Kasumi-1 (cell line): ENCODE data around the gene ONECUT1.

Experiments
- DNase-seq, 2 experiments: peaks; one replicate each; lab custom pipeline; 2025; lab: John Stamatoyannopoulos, UW

ONECUT1 gene

DNA sequence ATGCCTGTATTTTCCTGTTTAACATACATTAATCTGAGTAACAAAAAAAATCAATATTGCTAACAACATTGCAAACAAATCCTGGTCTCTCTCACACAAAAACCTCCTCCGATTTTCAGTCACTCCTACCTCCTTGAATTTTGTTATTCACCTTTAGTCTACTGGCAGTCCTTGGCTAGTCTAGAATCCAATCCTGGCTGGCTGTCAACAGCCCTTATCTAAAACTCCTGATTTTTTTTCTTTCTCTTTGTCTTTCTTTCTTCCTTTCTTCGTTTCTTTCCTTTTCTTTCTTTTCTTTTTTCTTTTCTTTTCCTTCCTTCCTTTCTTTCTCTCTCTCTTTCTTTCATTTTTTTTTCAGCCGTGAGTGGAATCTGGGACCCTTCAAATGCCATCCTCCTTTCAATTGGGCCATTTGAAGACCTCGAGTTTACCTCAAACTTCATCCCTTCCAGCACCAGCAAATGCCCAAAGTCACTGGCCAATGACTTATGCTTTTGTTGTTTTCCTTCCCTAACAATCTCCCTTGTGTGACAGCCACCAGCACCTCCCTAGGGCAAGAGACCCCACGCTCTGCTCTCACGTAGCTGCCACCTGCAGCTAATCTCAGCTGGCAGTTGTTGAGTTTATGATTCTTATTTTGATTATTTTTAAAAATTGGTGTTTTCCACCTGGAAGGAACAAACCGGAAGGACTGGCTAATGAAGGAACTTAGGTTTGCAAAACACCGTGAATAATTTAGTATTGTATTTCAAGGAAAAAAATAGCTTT, 6.8 kb upstream of the ONECUT1 start:
- DNase-seq, result no peak

DNA sequence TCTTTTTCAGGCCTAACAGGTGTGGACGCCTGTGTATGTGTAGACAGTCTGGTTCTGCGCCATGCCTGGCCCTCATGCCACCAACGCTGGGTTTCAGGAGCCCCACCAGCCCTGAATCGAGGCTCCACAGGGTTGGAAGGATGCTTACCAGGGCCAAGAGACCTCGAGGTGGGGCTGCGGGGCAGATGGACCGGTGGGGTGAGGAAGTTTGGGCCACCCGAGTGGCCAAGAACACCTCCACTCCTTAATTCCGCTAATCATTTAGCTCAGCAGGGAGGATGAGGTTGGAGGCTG, 6.0 kb upstream of the ONECUT1 start:
- no peak for DNase-seq

DNA sequence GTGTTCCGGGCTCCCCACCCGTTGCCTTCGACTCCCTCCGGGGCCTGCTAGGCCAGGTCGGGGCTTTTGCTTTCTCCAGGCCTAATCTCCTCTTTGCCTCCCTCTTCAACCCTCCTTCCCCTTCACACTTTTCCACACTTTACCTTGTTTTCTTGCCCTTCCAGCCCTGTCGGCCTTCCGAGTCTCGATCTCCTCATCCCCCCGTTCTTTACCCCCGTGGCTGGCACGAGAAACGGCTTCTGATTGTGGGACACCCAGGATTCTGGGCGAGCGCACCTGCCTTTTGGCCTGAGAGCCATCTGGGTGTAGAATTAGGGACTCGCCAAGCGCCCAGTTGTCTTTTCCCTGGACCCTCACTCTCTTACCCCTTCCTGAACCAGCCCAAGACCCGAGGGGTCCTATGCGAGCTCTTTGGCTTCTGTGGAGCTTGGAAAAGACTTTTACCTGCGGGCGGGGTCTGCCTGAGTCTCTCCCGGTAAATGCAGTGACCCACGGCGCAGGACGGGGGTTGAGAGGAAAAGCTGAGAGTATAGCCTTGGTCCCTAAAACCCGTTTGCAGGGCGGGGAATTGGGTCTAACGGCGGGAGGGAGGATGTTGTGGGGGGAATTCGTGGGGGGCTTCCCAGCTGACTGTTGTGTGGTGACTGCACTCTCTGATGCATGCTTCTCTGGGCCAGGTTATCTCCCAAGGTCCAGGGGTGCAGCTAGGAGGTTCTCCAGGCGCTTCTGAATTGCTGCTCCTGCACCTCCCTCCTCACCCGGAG, 5.5 kb upstream of the ONECUT1 start:
- DNase-seq, result no peak

DNA sequence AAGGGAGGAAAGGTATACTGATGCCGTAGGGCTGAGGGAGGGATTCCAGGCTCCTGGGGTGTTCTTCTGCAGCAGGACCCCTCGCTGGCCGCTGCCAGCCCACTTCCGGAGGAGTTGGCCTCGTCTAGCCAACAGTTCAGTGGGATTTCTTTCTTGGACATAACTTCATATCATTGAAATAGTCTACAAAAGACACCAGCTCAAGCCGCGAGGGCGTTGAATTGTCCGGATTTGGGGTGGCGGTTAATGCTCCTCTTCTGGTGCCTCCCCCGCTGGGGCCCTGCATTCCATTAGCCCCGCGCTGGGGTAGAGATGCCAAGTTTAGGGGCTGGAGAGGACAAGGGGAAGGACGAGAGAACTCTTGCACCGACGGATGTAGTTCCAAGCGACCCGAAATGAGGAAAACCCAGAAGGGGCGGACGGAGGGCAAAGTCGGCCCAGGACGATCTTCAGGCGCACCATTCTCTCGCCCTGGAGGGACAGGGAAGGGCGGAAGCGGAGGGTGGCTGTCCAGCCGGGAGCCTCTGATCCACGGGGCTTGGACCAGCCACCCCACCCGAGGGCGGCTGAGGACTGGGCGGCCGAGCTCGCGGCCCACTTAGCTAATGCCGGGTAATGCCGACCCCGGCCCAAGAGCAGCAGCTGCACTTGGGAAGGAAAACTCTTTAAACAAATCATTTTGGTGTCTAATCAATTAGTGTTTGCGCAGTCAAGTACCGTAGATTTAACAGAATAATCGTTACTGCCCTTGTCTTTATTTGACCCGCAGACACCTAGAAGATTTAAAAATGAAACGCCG, 4.7 kb upstream of the ONECUT1 start:
- no peak for DNase-seq

DNA sequence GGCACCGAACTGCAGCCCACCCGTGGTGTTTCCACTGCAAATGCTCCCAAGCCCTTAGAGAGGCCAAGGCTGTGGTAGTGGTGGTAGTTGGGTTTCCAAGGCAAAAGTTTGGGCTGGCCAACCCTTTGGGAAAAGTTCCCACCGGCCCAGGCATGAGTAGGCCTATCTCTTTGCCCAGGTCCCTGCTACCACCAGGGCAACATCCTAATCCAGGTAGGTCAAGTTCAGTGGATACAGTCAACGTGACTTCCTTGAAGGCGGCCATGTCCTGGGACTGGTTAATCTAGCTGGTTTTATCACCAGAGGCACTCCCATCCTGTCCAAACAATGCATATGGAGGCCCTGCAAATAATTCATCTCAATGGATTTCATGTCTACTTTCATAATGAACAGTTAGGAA, 1.6 kb upstream of the ONECUT1 start:
- DNase-seq, result no peak

DNA sequence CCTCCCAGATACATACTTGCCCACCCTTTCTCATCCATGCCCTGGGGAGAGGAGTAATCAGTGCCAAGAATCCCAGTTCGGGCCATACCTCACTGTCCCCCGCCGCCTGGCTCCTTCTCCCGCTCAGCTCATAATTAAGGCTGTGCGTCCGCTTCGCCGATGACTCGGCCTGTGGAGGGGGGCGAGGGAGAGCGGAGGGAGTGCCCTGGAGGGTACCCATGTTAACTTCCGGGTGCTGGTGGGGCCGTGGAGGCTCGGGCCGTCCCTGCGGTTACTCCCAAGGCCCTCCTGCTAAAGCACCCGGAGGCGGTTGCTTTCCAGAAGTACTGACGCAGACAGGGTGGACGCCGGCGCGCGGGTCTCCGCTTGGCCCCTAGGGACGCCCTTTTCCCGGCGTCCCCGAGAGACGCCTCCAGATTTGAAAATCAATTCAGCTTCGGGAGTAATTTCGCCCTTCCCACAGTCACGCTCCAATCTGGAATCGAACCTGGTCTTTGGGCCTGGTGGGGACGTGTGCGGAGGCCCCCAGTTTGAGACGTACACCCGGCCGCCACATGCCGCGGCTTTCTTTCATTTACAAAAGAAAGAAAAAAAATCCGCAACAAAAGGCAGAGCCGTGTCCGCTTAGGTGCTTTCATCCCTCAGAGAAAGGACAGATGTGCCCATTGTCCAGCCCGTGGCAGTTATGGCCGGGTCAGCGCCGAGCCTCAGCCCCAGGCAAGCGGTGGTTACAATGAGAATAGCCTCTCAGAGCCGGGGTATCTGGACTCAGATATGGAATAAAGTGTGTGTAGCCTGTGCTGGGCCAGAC, 1.0 kb upstream of the ONECUT1 start:
- DNase-seq, result no peak

DNA sequence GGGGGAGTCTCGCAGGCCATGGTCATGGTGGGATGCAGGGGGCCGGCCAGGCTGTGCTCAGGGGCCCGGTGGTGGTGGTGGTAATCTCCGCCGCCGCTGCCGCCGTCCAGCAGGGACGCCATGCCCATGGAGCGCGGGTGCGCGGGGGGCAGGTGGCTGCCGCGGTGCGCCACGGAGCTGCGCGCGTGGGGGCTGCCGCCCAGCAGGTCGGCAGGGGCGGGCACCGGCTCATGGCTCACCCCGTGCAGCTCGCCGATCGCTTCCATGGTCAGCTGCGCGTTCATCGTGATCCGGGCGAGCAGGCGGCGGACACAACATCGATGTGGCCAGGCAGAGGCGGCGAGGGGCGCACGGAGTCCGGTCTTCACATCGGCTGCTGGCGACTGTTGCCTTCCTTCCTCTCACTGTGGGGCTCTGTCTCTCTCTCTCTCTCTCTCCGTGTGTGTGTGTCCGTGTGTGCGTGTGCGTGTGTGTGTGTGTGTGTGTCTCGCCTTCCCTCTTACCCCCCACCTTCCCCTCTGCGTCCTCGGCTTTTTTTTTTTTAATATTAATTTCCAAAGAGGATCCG, 451 bp downstream of the ONECUT1 start:
- peak; percentile 32 to 34 for DNase-seq

DNA sequence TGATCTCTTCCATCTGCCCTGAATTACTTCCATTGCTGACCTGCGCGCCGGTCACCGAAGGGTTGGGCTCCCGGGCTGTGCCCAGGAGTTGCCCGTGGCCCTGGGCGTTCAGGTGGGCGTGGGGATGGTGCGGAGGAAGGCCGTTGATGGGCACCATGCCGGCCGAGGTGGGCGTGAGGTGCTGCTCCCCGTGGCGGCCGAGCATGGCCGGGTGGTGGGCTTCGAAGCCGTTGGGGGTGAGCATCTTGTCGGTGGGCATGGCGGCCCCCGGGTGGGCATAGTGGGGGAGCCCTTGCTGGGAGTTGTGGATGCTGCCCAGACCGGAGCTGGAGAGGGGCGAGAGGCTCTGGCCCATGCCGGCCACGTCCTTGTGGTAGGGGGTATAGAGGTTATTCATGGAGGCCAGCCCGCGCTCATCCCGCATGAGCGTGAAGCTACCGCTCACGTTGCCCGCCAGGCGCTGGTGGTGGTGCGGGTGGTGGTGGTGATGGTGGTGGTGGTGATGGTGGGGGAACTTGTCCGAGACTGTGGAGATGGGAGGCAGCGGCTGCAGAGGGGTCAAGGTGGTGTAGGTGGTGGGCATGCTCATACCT, 1.0 kb downstream of the ONECUT1 start:
- DNase-seq, result no peak

DNA sequence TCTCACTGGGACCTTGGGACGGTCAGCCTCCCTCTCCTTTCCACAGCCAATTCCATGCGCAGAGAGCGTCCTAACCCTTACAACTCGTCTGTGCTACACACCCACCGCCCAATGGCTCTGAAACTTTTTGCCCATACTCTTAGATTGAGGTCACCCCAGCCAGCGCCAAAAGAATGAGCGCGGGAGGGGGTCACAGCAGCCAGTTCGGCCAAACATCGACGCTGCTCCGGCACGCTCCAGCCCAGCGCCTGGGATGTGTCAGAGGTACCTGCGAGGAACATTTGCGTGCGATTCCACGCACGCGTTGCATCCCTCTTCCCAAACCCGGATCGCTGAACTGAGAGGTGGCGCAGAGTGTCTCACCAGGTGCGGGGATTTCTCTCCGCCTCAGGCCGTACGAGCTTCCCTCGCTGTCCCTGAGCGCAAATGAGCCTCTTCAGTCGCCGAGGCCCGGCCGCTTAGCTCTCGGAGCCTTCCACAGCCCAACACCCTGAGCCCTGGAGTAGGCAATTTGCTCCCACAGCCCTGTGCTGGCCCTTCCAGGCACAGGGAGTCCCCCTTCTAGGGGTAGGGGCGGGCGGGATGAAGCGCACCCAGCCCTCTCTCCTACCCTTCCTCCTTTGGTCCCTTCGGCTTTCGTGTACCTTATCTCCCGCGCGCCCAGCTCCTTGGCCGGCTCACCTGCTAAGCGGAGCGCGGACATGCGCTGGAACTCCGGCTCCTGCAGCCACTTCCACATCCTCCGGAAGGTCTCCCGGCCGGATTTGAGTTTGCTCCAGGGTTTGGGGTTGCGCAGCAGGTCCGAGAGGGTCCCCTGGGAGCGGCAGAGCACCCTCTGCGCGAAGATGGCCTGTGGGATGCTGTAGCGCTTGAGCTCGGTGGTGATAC, 1.8 kb downstream of the ONECUT1 start:
- DNase-seq, result no peak

DNA sequence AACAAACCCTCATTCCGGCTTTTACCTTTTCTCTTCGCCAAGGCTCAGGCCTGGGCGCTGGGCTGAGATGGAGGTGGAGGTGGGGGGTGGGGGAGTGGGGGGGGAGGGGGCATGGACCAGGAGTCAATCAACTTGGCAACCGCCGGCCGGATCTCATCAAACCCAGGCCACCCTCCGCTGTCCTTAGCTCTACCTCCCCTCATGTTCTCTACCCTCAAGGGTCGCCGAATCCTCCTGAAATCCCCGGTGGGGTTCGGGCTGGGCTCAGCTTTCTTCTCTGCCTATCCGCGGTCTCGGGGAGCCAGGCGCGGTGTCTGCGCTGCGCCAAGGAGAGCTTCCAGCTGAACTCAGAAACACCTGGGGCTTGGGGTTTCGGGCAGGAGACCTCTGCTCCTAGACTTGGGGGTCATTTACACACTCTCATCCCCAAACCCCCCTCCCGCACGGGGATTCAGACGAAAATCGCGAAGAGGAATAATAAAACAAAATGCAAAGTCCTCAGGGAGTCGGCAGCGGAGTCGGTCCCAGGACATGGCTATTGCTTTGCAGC, 2.5 kb downstream of the ONECUT1 start:
- no peak for DNase-seq

DNA sequence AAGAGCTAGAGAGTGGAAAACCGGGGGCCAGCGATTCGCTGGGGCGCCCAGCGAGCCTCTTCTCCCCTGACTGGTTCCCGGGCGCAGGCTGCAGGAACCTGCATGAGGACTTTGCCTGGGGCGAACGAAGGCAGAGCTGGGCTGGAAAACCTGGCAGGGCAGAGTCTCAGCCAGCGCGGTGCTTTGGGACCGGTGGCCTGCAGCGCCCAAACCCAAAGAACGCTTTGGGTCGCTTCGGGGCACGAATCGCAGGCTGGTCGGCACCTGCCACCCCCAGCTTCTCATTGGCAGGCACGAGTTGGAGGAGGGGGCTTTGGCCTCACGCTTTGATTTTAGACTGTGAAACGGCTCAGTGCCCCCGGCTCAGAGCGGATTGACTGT, 3.0 kb downstream of the ONECUT1 start:
- no peak for DNase-seq

DNA sequence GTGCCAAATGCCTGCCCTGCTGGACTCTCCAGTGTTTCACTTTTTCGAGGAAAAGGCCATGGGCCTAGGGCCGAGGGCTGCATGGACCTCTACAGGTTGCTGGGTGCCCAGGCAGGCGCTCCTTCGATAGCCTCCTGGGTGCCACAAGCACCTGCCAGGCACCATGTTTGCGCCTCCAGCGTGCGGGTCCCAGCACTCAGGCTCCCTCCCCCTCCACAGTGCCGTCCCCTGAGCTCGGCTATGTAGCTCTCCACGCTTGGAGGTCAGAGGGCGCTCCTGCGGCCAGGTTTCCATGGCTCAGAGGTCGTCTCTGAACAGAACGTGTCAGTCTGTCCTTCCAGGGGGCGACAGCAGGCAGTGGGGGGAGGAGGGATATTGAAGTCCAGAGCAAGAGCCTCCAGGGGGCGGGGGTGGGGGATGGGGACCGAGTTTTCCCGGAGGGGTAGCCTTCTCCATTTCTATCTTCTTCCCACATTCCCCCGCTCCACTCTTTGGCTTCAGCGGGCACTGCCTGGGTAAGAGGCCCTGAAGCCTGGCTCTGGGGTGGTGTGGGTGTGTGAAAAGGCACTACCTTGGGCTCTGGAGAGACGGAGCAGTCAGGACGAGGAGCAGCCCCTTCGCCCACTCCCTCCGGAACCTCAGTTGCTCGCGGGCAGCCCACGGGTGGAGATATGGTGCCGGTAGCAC, 3.6 kb downstream of the ONECUT1 start:
- no peak for DNase-seq

DNA sequence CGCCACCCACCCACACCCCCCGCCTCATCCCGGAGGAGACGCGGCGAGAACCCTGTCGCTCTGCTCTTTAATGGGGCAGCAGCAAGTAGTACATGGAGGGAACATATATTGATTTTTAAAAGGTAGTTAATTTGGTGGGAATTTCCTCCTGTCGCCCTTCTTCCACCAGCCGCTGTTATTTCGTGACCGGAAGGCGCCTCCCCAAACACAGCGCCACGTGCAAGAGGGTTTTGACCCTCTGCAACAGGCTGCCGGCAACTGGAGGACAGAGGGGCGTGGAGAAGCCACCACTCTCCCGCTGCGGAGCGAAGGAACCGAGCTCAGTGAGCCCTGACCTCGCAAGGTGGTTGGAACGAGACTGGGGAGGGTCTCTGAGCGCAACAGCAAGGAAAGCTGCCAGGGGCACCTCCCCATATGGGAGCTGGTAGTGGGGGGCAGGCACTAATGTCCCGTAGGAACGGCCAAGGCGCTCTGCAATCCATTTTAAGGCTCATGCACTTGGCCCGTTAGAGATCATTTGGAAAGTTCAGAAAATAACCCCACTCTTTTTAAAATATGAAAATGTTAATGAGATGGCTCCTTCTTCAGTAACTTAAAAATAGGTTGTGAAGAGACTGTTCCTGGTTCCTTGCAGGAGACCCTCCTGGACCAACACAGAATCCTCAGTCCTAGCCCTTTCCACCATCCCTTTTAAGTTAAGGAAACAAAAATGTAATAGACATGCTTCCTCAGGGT, 4.3 kb downstream of the ONECUT1 start:
- DNase-seq, result no peak

DNA sequence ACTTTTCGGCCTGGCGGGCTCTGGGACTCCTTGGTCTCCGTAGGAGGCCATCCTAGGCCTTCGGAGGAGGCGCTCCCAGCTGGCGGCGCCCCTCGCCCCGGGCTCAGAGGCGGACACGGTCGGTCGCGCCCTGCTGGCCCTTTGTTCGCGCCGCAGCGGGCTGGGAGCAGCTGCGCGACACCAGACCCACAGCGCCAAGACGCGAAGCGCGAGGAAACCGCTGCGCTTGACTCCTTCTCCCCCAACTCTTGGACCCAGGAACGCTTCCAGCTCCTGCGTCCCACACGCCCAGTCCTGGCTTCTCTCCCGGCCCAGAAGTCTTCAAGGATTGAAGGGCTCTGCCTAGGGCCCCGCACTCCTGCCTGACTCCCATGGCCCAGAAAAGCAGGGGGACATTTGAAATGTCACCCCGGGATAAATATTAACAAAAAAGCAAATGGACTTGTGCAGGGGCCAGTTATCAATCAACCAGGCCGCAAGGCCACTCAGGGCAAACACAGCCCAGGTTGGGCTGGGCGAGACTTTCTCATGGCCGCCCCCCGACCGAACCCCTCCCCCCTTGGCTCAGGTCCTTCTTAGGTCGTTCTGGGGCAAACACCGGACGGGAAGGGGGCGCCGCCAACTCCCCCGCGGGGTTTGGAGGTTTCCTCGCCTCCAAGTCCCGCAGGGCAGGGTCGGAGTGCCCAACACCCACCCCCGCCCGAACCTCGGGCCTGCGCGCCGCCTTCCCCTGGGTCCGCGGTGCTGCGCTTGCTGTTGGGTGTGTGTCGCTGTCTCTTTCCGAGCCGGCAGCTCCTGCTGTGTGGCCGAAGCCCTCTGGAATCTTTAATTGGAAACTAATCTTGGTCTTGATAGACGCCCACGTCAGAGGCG, 5.1 kb downstream of the ONECUT1 start:
- no peak for DNase-seq

DNA sequence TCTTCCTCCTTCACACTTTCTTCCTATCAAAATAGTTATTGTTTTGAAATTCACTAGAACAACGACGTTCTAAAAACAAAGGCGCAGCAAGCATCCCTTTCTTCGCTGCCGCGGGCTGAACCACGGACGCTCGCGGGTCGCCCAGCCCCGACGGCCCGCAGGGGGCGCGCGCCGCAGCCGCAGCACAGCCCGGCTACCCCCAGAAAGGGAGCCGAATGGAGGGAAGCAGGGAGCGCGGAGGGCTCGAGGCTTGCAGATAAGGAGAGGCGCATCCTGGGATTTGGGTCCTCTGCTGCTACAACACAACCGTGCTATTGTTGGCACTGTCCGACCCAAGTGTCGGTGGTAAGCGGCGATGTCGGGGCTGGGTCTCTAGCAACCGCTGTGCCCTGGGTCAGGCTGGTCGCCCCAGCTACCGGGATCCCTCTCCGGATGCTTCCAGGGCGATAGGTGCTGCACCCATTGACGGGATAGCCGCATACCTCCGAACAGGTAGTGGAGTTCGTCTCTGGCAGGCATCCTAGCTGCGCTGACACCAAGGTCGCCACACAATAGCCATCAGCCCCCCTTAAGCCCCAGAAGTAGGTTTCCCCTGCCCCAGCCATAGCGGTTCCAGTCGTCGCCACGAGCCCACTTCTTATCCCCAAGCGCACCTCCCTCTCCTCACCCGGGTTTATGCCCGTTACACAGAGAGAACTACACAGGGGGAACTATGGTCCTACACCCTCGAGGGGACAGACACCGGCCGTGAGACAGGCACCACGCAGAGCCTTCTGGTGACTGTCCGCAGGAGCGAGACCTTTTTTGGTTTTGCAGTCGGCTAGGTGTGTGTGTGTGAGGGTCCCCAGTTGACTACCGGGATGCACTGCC, 6.0 kb downstream of the ONECUT1 start:
- no peak for DNase-seq

DNA sequence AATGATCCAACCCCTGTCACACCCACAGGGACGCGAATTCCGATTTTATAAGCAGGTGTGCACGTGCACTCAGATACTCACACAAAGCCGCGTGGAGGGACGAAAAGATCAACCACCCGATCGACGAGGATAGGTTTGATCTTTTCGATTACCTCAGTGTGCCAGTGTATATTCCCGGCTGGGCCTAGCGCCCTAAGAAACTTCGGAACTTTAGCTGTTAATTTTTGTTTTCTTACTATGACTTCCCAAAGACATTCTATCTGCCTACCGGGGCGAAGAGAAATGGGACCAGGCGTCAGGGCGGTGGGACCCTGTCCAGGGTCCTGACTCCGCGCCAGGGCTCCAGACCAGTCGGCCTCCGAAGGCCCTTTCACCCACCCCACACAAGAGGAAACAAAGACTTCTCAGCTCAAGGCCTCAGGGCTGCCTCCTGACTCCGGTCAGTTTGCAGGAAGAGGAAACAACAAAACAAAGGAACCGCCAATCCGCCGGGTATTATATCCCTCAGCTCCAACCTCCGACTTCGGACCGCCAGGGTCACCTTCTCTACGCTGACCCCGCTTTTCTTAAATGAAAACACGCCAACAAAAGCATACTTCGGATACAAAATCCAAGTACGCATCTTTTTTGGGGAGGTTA, 6.8 kb downstream of the ONECUT1 start:
- DNase-seq, result no peak
